Stimulated activated CD4-positive, alpha-beta T cell treated with anti-CD3 and anti-CD28 coated beads, Interleukin-4, amount 100 ng/mL, for 48 hours (primary cell): ENCODE data around the gene SLC8A3.

Source experiments
- DNase-seq, 2 donors: peaks; one replicate each; pipeline ENCODE4 v3.0.0-alpha.2; 2020; ENCODE audit warnings: low read depth in 2 of 2

The SLC8A3 gene

GRCh38 chr14:70121521-70121920 lies 67.2 kb downstream of the SLC8A3 start:
- DNase-seq, result no peak

GRCh38 chr14:70118064-70118463 lies 70.7 kb downstream of the SLC8A3 start:
- DNase-seq, result no peak

GRCh38 chr14:70116278-70116677 lies 72.5 kb downstream of the SLC8A3 start:
- DNase-seq, result no peak

GRCh38 chr14:70114621-70115156 lies 74.1 kb downstream of the SLC8A3 start:
- no peak for DNase-seq

GRCh38 chr14:70113211-70113610 lies 75.5 kb downstream of the SLC8A3 start:
- DNase-seq, result no peak

GRCh38 chr14:70108419-70108818 lies 80.3 kb downstream of the SLC8A3 start:
- no peak for DNase-seq

- no peak for DNase-seq
Measured at GRCh38 chr14:70107309-70107708, 81.4 kb downstream of the SLC8A3 start.

- no peak for DNase-seq
Measured at GRCh38 chr14:70100071-70100470, 88.7 kb downstream of the SLC8A3 start.

- no peak for DNase-seq
Measured at GRCh38 chr14:70098250-70098809, 90.4 kb downstream of the SLC8A3 start.

GRCh38 chr14:70097576-70098249 lies 91.0 kb downstream of the SLC8A3 start:
- DNase-seq, result no peak

GRCh38 chr14:70096866-70097265 lies 91.9 kb downstream of the SLC8A3 start:
- no peak for DNase-seq

- DNase-seq, result no peak
Measured at GRCh38 chr14:70094631-70095030, 94.1 kb downstream of the SLC8A3 start.

- no peak for DNase-seq
Measured at GRCh38 chr14:70094106-70094505, 94.6 kb downstream of the SLC8A3 start.

GRCh38 chr14:70093156-70093555 lies 95.6 kb downstream of the SLC8A3 start:
- no peak for DNase-seq

GRCh38 chr14:70087380-70087697 lies 101.4 kb downstream of the SLC8A3 start:
- no peak for DNase-seq

GRCh38 chr14:70086685-70087379 lies 101.9 kb downstream of the SLC8A3 start:
- DNase-seq, result peak in 1 of 2 donors; percentile 8

- DNase-seq, result no peak
Measured at GRCh38 chr14:70084226-70084625, 104.5 kb downstream of the SLC8A3 start.

- DNase-seq, result no peak
Measured at GRCh38 chr14:70082394-70082793, 106.4 kb downstream of the SLC8A3 start.

GRCh38 chr14:70080076-70080475 lies 108.7 kb downstream of the SLC8A3 start:
- no peak for DNase-seq

GRCh38 chr14:70078329-70078728 lies 110.4 kb downstream of the SLC8A3 start:
- no peak for DNase-seq

GRCh38 chr14:70077720-70078119 lies 111.0 kb downstream of the SLC8A3 start:
- DNase-seq, result no peak

GRCh38 chr14:70077005-70077404 lies 111.7 kb downstream of the SLC8A3 start:
- no peak for DNase-seq

- DNase-seq, result peak; percentile 40 to 53
Measured at GRCh38 chr14:70073924-70074566, 114.7 kb downstream of the SLC8A3 start.
